ENCODE measurements around the gene DGKZ. TPM values are rescaled to one million over a fixed set of nuclear protein-coding genes. Genes with fewer than 3 reads are reported as not detected.

Gene DGKZ
- total RNA-seq, 1 donor from 2014 or later: 127 TPM

GRCh38 chr11:46392421-46393230 lies 45.4 kb downstream of the DGKZ start:
- H3K4me3 Mint-ChIP-seq (ENCODE audit: unreplicated experiment): peak overlapping the region; percentile 83
- peak overlapping the region; percentile 61 for H3K27ac Mint-ChIP-seq (ENCODE audit: unreplicated experiment)
- peaks cover 25% of the 10 kb centered on the region for H3K36me3 Mint-ChIP-seq (ENCODE audit: low read depth, unreplicated experiment)
- H3K4me1 Mint-ChIP-seq (ENCODE audit: unreplicated experiment): peaks cover 7% of the 10 kb centered on the region
- no peak for TF ChIP-seq CTCF (IDR thresholded peaks at IDR 0.05; ENCODE audit: unreplicated experiment)
- H3K9me3 Mint-ChIP-seq (ENCODE audit: unreplicated experiment): no peaks in the 10 kb centered on the region
- peak; percentile 90 for DNase-seq (ENCODE audit: low spot score)
- peaks cover 22% of the 10 kb centered on the region for H3K27me3 Mint-ChIP-seq (ENCODE audit: unreplicated experiment)

- DNase-seq (ENCODE audit: low spot score): no peak
- Mint-ChIP-seq H3K4me3 (ENCODE audit: unreplicated experiment) (peak overlapping the region; percentile 83), H3K27me3 (ENCODE audit: unreplicated experiment) (peaks cover 20% of the 10 kb centered on the region), H3K9me3 (ENCODE audit: unreplicated experiment) (no peaks in the 10 kb centered on the region), H3K4me1 (ENCODE audit: unreplicated experiment) (peaks cover 7% of the 10 kb centered on the region), H3K36me3 (ENCODE audit: low read depth, unreplicated experiment) (peaks cover 28% of the 10 kb centered on the region), H3K27ac (ENCODE audit: unreplicated experiment) (peak overlapping the region; percentile 61)
- no peak for TF ChIP-seq CTCF (IDR thresholded peaks at IDR 0.05; ENCODE audit: unreplicated experiment)
Measured at GRCh38 chr11:46393231-46393616, 46.0 kb downstream of the DGKZ start.

GRCh38 chr11:46393759-46394158 lies 46.5 kb downstream of the DGKZ start:
- peaks cover 26% of the 10 kb centered on the region for H3K36me3 Mint-ChIP-seq (ENCODE audit: low read depth, unreplicated experiment)
- peaks cover 20% of the 10 kb centered on the region for H3K27me3 Mint-ChIP-seq (ENCODE audit: unreplicated experiment)
- H3K27ac Mint-ChIP-seq (ENCODE audit: unreplicated experiment): no peak overlapping the region
- no peak for DNase-seq (ENCODE audit: low spot score)
- TF ChIP-seq CTCF (IDR thresholded peaks at IDR 0.05; ENCODE audit: unreplicated experiment): no peak
- peaks cover 7% of the 10 kb centered on the region for H3K4me1 Mint-ChIP-seq (ENCODE audit: unreplicated experiment)
- H3K4me3 Mint-ChIP-seq (ENCODE audit: unreplicated experiment): peak overlapping the region; percentile 25
- H3K9me3 Mint-ChIP-seq (ENCODE audit: unreplicated experiment): no peaks in the 10 kb centered on the region

- H3K27ac Mint-ChIP-seq (ENCODE audit: unreplicated experiment): no peak overlapping the region
- H3K36me3 Mint-ChIP-seq (ENCODE audit: low read depth, unreplicated experiment): peaks cover 33% of the 10 kb centered on the region
- peaks cover 7% of the 10 kb centered on the region for H3K4me1 Mint-ChIP-seq (ENCODE audit: unreplicated experiment)
- H3K27me3 Mint-ChIP-seq (ENCODE audit: unreplicated experiment): peaks cover 10% of the 10 kb centered on the region
- no peak for DNase-seq (ENCODE audit: low spot score)
- H3K9me3 Mint-ChIP-seq (ENCODE audit: unreplicated experiment): no peaks in the 10 kb centered on the region
- H3K4me3 Mint-ChIP-seq (ENCODE audit: unreplicated experiment): no peak overlapping the region
- TF ChIP-seq CTCF (IDR thresholded peaks at IDR 0.05; ENCODE audit: unreplicated experiment): no peak
Measured at GRCh38 chr11:46397526-46397925, 50.3 kb downstream of the DGKZ start.

All from endothelial cell (in vitro differentiated cells).